GM12873 (cell line): ENCODE results near the gene ATP2C1.

Source experiments
- CTCF ChIP-seq: IDR thresholded peaks from 2 replicates; pipeline ENCODE4 v1.5.1; 2012; ENCODE audit warnings: low read depth, mild to moderate bottlenecking, moderate library complexity, low read length, control low read depth; ENCODE audit not compliant: insufficient read depth; ENCODE audit errors: missing control alignments

The ATP2C1 gene

GRCh38 chr3:131007782-131008181 lies 113.9 kb downstream of the ATP2C1 start:
- TF ChIP-seq CTCF, result no peak

- no peak for TF ChIP-seq CTCF
Observed at GRCh38 chr3:131008326-131008725, 114.4 kb downstream of the ATP2C1 start.

GRCh38 chr3:131009698-131010097 lies 115.8 kb downstream of the ATP2C1 start:
- TF ChIP-seq CTCF, result no peak

GRCh38 chr3:131018970-131019369 lies 125.1 kb downstream of the ATP2C1 start:
- no peak for TF ChIP-seq CTCF

GRCh38 chr3:131020122-131020693 lies 126.3 kb downstream of the ATP2C1 start:
- TF ChIP-seq CTCF, result no peak

- TF ChIP-seq CTCF, result no peak
Observed at GRCh38 chr3:131025539-131025938, 131.7 kb downstream of the ATP2C1 start.

- TF ChIP-seq CTCF, result no peak
Observed at GRCh38 chr3:131026321-131027151, 132.7 kb downstream of the ATP2C1 start, which contains the start of the genes ASTE1 and NEK11. TSS of gene ASTE1 (minus strand) at chr3:131026825. CDS start at chr3:131025306, 1,519 bp downstream. TSS of gene NEK11 (plus strand) at chr3:131026877. CDS start at chr3:131029709, 2,832 bp downstream.
